ENCODE measurements around the gene PLCB1. TPM values are rescaled to one million over a fixed set of nuclear protein-coding genes. Genes with fewer than 3 reads are reported as not detected.

The PLCB1 gene
- total RNA-seq, 2 donors from 2014 or later = 7.3 to 45.5 TPM

DNA sequence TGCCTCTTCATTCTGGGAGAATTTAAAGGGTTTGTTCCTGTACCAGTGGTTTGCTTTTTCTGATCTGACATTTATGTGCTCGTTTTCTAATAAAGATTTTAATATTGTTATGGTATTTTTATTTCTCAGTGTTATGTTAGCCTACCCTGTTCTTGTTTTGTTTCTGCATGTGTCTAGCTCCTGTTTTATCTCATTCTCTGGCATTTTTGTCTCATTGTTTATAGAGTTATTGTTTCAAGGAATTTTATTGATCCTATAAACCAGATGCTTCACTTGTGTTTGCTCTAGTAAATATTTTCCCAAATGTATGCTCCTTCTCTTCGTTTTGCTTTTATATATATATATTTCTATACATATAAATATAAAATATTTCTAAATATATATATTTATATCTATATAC, 152.8 kb downstream of the PLCB1 start:
- Histone ChIP-seq H3K4me1 (no peaks in the 10 kb centered on the region), H3K4me3 (no peak overlapping the region), H3K27ac (no peak overlapping the region), H3K9me3 (no peaks in the 10 kb centered on the region), H3K27me3 (no peaks in the 10 kb centered on the region), H3K36me3 (no peaks in the 10 kb centered on the region)
- no peak for DNase-seq (ENCODE audit: low spot score)
- TF ChIP-seq, protein P1, sequence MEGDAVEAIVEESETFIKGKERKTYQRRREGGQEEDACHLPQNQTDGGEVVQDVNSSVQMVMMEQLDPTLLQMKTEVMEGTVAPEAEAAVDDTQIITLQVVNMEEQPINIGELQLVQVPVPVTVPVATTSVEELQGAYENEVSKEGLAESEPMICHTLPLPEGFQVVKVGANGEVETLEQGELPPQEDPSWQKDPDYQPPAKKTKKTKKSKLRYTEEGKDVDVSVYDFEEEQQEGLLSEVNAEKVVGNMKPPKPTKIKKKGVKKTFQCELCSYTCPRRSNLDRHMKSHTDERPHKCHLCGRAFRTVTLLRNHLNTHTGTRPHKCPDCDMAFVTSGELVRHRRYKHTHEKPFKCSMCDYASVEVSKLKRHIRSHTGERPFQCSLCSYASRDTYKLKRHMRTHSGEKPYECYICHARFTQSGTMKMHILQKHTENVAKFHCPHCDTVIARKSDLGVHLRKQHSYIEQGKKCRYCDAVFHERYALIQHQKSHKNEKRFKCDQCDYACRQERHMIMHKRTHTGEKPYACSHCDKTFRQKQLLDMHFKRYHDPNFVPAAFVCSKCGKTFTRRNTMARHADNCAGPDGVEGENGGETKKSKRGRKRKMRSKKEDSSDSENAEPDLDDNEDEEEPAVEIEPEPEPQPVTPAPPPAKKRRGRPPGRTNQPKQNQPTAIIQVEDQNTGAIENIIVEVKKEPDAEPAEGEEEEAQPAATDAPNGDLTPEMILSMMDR (IDR thresholded peaks at IDR 0.05) = no peak

DNA sequence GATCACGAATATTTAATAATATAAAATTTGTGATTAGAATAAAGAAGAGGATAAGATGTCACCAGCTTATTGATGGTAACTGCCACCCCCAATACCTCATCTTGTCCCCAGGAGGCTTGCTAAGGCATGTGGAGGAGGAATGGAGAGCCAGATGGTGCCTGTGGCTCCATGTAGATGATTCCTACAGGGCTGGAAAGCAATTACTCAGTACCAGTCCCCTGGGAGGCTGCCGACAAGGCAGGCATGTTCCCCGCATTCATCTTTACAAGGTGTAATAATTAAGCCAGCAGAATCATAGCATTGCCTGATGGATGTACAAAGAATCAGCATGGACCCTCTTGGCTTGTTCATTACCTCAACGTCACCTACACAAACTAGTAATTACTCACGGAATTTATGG, 155.3 kb downstream of the PLCB1 start:
- no peak overlapping the region for H3K27ac ChIP-seq
- no peaks in the 10 kb centered on the region for H3K4me1 ChIP-seq
- no peaks in the 10 kb centered on the region for H3K36me3 ChIP-seq
- no peak for DNase-seq (ENCODE audit: low spot score)
- TF ChIP-seq, protein P1 (IDR thresholded peaks at IDR 0.05) = no peak
- H3K9me3 ChIP-seq = no peaks in the 10 kb centered on the region
- H3K27me3 ChIP-seq = no peaks in the 10 kb centered on the region
- H3K4me3 ChIP-seq = no peak overlapping the region

DNA sequence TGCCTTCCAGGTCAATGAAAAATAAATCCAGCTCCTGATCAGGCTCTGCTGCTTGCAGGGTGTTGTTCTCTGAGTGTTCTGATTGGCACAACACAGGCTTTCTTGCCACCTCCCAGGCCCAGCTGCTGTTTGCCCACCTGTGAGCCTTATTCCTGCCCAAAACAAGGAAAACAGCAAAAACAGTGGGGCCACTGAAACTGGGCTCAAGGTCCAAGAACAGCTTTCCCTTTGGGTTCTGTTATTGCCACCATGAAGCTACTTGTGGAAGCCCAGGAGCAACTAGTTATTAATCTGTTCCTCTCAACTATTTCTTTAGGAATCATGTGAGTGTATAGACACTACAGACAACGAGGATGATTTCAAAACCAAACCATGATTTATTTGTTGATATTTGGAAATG, 159.1 kb downstream of the PLCB1 start:
- H3K27ac ChIP-seq = no peak overlapping the region
- H3K27me3 ChIP-seq = no peaks in the 10 kb centered on the region
- TF ChIP-seq, protein P1 (IDR thresholded peaks at IDR 0.05) = no peak
- H3K36me3 ChIP-seq = no peaks in the 10 kb centered on the region
- H3K9me3 ChIP-seq = no peaks in the 10 kb centered on the region
- DNase-seq (ENCODE audit: low spot score) = no peak
- H3K4me3 ChIP-seq = no peak overlapping the region
- H3K4me1 ChIP-seq = no peaks in the 10 kb centered on the region

DNA sequence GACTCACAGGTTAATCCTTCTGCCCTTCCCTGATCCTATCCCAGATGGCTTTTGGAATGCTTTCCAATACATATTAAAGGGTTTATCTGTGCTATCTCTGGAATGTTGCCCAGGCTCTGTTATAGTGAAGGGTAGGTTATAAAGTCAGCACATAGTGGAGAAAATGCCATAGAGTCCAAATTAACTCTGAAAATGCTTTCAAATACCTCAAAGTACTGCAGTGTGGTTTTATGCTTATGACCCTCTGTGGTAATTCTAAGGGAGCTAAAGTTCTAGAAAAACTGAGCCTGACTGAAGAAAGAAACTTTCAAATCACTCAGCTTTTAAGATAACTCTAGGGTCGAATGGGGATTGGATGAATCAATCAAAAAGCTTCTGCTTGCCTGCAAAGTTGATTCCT, 159.8 kb downstream of the PLCB1 start:
- Histone ChIP-seq H3K27me3 (no peaks in the 10 kb centered on the region), H3K4me1 (no peaks in the 10 kb centered on the region)
- TF ChIP-seq, protein P1 (IDR thresholded peaks at IDR 0.05) = no peak

DNA sequence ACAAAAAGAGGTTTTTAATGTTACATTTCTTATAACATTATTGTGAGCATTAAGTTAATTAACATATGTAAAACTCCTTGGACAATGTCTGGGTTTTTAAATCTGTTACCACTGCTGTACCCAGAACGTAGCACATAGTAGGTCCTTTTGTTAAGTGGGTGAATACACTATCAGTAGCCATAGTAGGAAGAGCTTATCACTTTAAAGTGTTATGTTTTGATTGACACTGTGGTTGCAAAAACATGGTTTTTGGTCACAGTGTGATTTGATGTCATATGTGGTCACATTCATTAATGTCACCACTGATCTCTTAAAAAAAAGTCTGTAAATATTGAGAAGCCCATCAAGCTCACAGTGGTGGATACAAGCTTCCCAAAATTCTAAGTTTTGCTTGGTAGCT, 160.7 kb downstream of the PLCB1 start:
- TF ChIP-seq, protein P1 (IDR thresholded peaks at IDR 0.05) = no peak
- no peak for DNase-seq (ENCODE audit: low spot score)
- H3K4me1 ChIP-seq = no peaks in the 10 kb centered on the region
- no peak overlapping the region for H3K27ac ChIP-seq
- H3K27me3 ChIP-seq = no peaks in the 10 kb centered on the region
- H3K36me3 ChIP-seq = no peaks in the 10 kb centered on the region
- H3K4me3 ChIP-seq = no peak overlapping the region
- no peaks in the 10 kb centered on the region for H3K9me3 ChIP-seq

More for the DNA sequence above, 159.8 kb downstream of the PLCB1 start:
- no peak overlapping the region for H3K4me3 ChIP-seq
- no peaks in the 10 kb centered on the region for H3K9me3 ChIP-seq
- no peak overlapping the region for H3K27ac ChIP-seq
- no peak for DNase-seq (ENCODE audit: low spot score)
- no peaks in the 10 kb centered on the region for H3K36me3 ChIP-seq

DNA sequence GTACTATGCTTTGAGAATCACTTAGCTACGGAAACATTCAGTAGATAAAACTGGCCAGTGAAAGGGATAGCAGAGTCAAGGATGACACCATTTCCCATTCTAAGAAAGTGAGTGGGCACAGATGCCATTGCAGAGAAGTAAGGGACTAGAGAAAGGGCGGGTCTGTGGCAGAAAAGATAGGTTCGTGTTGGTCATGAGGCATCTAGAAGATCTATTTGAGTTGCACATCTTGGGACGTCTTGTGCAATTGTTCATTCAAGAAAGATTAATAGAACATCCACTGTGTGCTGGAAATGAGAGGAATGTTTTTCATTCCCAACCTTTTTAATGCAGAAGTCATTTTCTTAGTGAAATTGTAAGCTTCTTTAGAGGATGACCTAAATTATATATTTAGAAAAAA, 161.7 kb downstream of the PLCB1 start:
- no peaks in the 10 kb centered on the region for H3K27me3 ChIP-seq
- no peaks in the 10 kb centered on the region for H3K4me1 ChIP-seq
- no peak for DNase-seq (ENCODE audit: low spot score)
- H3K27ac ChIP-seq = no peak overlapping the region
- no peak overlapping the region for H3K4me3 ChIP-seq
- no peaks in the 10 kb centered on the region for H3K36me3 ChIP-seq
- H3K9me3 ChIP-seq = no peaks in the 10 kb centered on the region
- TF ChIP-seq, protein P1 (IDR thresholded peaks at IDR 0.05) = no peak

Data from right atrium auricular region (tissue), 2 donors.